ENCODE results near the gene ITCH.

- TF ChIP-seq CTCF (conservative IDR thresholded peaks at IDR 0.05) (no peak), ZFX (IDR thresholded peaks at IDR 0.05) (no peak)
Observed at GRCh38 chr20:34364223-34364506, 1.1 kb downstream of the ITCH start.
